Stimulated activated CD8-positive, alpha-beta memory T cell treated with anti-CD3 and anti-CD28 coated beads, Interleukin-7, amount 100 ng/mL, for 24 hours (primary cell): ENCODE results near the gene GUCY1A2.

Experiments used
- DNase-seq: peaks from one replicate; pipeline ENCODE4 v3.0.0-alpha.2; 2020; ENCODE audit warnings: low read depth

GUCY1A2 gene

DNA sequence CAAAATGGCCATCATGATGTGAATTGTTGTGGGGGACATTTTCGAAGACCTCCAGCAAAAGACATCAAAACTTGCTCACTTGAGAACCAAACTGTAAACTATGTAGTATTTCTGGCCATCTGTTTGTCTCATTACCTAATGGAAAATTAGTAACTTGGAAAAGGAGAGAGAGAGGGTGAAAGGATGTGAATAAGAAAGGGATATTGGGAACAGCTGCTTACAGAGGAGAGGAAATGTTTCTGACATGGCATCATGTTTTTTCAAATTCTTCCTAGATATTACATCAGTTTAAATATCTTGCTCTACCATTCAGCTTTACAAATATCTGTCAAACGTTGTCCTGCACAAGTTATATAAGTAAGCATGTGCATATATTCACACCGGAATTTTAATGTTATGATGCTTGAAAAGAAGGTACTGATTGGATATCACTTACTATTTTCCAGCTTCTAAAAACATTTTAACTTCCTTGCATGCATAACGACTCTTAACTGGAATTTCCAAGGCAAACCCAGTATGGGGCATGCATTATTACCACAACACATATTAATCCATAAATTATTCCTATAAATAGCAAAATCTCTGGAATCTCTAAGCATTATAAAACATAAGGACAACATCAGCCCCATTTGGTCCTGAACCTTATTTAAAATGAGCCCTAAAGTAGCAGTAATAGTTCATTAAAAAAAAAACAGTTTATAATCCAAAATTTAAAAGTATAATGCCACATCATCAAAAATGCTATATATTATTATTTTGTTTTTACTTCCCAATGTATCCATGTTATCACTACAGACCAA lies 20.0 kb downstream of the GUCY1A2 start:
- DNase-seq = no peak

DNA sequence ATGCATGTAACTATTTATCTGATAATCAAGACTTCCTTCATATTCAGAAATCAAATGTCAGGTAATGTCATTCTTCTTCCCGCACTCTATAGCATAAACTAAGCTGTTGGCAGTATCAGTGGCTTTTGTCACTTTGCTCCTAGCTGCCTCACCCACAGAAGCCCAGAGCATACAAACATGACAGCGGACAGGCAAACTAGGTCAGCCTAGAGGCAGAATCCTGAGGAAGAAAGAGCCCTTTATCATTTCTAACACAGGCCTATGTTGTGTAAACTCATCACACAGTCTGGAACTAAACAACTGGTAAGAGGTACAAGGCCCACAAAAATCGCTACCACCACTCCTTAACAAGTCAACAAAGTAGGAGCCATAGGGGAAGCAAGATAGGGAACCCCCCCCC lies 21.0 kb downstream of the GUCY1A2 start:
- DNase-seq = no peak

DNA sequence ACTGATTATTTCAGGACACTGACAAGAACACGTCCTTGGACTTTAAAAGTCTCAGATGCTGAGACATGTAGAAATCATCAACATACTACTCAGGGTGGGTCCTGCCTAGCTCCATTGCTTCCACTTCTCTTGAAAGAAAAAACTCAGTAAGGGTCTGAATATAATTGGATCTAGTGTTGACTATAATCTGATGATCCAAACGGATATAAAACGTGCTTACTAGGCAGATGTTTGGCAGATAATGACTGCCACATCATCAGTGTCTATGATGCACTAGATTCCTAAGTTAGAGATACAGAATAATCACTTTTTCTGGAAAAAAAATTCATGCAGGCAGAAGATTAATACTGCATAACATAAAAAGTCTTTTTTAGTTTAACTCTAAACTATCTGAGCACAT lies 21.6 kb downstream of the GUCY1A2 start:
- DNase-seq = no peak

DNA sequence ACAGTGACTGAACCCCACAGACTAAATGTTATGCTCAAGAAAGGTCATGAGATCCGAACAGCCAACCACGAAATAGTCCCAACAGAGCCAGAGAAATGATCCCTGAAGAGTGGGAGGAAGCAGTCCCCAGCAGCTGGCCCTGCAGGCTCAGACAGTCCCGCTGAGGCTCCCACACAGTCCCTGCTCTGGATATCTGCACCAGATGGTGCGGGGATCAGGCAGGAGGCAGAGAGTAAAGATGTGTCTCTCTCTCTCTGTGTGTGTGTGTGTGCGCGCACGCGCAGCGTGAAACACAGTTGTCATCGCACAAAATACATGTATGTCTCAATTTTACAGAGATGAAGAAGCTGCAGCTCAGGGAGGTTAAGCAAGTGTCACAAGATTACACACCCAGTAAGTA lies 27.9 kb downstream of the GUCY1A2 start:
- DNase-seq = no peak

GRCh38 chr11:106989078-106989455 lies 29.2 kb downstream of the GUCY1A2 start:
- no peak for DNase-seq

GRCh38 chr11:106988151-106989077 lies 29.9 kb downstream of the GUCY1A2 start:
- DNase-seq = no peak

- DNase-seq = no peak
Observed at GRCh38 chr11:106986673-106987072, 31.6 kb downstream of the GUCY1A2 start.

DNA sequence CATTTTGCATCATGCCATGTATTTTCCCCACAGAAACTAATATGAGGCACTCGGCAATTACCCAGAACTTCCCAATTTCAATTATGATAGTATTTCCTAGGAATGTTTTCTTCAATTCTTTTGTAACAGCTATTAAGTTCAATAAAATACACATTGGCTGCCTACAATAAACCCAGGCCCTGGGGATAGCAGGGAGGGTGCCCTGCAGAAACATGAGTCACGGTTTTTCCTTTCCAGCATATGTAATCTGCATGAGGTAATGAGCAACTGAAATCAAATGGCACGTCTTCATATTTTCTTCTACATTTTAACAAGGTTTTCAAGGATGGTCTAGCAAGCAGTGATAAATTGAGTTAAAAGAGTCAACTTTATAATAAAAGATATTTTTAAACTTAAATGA lies 32.0 kb downstream of the GUCY1A2 start:
- DNase-seq = no peak

DNA sequence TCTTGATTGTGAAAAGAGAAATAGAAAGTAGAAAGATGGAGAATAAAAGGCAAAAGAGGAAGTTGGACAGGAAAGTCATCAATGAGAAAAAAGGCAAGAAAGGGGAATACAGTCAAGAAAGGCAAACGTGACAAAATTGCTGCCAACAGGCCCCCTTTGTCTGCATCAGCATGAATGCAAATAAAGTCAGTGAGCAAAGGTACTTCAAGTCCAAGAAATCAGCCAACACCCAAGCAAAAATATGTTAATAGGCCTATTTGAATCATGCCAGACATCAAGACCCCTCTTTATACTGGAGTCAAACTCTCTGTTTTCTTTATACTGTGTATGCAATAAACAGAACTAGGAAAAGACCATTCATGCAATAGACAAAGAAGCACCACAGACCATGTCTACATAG lies 34.3 kb downstream of the GUCY1A2 start:
- DNase-seq = no peak

GRCh38 chr11:106983261-106983660 lies 35.0 kb downstream of the GUCY1A2 start:
- no peak for DNase-seq

- DNase-seq = no peak
Observed at GRCh38 chr11:106974831-106975230, 43.4 kb downstream of the GUCY1A2 start.

GRCh38 chr11:106971864-106972263 lies 46.4 kb downstream of the GUCY1A2 start:
- DNase-seq = no peak

GRCh38 chr11:106969644-106970355 lies 48.5 kb downstream of the GUCY1A2 start:
- DNase-seq = no peak

DNA sequence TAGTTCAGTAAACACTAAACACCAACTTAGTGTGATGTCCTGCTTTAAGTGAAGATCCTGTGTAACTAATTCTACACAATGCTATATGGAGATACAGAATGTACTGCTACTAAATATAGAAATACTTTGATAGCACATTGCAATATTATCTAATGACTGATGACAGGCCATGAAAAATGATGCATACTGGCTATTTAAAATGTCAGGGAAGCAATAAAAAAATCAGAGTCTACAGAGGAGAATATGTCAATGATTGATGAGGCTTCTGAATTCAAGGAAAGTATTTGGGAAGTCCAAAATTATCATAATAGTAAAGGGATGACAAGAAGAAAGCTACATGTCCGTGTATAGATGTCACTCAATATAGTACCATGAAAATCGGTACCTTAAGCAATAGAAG lies 55.3 kb downstream of the GUCY1A2 start:
- DNase-seq = no peak

GRCh38 chr11:106961518-106961917 lies 56.8 kb downstream of the GUCY1A2 start:
- no peak for DNase-seq

GRCh38 chr11:106961048-106961447 lies 57.2 kb downstream of the GUCY1A2 start:
- no peak for DNase-seq

- DNase-seq = no peak
Observed at GRCh38 chr11:106959800-106960199, 58.5 kb downstream of the GUCY1A2 start.

GRCh38 chr11:106959386-106959785 lies 58.9 kb downstream of the GUCY1A2 start:
- no peak for DNase-seq

- DNase-seq = no peak
Observed at GRCh38 chr11:106958517-106959248, 59.6 kb downstream of the GUCY1A2 start.

- no peak for DNase-seq
Observed at GRCh38 chr11:106957030-106957482, 61.2 kb downstream of the GUCY1A2 start.

DNA sequence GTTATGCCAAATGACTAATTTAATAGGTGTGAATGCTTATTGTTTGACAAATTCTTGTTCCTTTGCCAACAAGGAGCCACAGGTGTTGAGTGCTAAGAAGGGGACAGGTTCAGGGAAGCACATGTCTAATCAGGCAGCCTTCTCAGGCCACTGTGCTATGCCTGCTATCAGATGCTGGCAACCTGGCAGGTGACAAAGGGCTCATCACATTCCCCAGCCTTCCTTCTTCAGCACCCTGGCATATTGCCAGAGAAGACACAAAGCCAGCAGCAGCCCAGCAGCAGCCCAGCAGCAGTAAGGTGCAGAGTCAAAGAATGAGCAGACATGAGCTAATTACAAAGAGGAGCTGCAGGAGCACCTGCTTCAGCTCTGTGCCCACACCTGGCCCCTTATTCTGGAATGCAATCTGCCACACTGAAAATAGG lies 68.2 kb downstream of the GUCY1A2 start:
- no peak for DNase-seq

DNA sequence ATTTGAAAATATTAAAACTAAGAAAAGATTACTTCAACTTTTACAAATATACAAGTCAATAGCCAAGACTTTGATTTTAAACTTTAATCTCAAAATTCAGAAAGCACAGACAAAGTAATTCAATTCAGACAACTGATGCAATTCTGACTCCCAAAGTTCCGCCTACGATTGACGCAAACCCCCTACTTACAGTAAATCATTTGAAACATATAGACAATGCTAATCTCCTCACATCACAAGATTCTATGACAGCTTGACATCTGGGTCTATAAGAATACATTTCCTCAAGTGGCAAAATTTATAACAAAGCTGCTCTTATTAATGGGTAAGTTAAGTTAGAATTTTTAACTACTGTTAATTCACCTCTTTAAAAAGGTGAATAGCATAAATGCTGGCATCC lies 75.2 kb downstream of the GUCY1A2 start:
- no peak for DNase-seq
